OCI-LY3 (cell line): Measurements from ENCODE around the gene ZFP62.

Source experiments
- H2AFZ ChIP-seq: fragments of 200-600, 300-600 bp; shearing (Covaris generic); 2 replicates; pipeline ENCODE4 v1.6.0; 2014; ENCODE audit warnings: antibody characterized with exemption, low read depth, low read length
- H3K27ac ChIP-seq: fragments of 200-600, 300-600 bp; sonication (generic); 2 replicates; pipeline ENCODE4 v1.5.1; 2014; ENCODE audit warnings: mild to moderate bottlenecking, low read length, moderate library complexity, mixed read lengths
- H3K27me3 ChIP-seq: fragments of 200-600, 300-600 bp; sonication (generic); 2 replicates; pipeline ENCODE4 v1.6.1; 2014; ENCODE audit warnings: low read depth, low read length, mixed read lengths
- H3K36me3 ChIP-seq: fragments of 200-600, 300-600 bp; sonication (generic); replicated peaks from 2 replicates; pipeline ENCODE3; 2014; ENCODE audit warnings: low read depth, low read length, mixed read lengths
- H3K4me1 ChIP-seq: fragments of 300-600, 200-600 bp; sonication (generic); 2 replicates; pipeline ENCODE4 v1.6.1; 2014; ENCODE audit warnings: low read length, mixed read lengths
- H3K4me2 ChIP-seq: fragments of 200-600, 300-600 bp; sonication (generic); 2 replicates; pipeline ENCODE4 v1.6.1; 2014; ENCODE audit warnings: low read length, mixed read lengths
- H3K4me3 ChIP-seq: fragments of 300-600, 200-600 bp; sonication (generic); 2 replicates; pipeline ENCODE4 v1.5.1; 2014; ENCODE audit warnings: antibody characterized with exemption, mild to moderate bottlenecking, low read length, moderate library complexity
- H3K79me2 ChIP-seq: fragments of 300-600, 200-600 bp; shearing (Covaris generic); 2 replicates; pipeline ENCODE4 v1.6.1; 2014; ENCODE audit warnings: mild to moderate bottlenecking, low read length, mixed read lengths
- H3K9ac ChIP-seq: fragments of 300-600, 200-600 bp; shearing (Covaris generic); 2 replicates; pipeline ENCODE4 v1.6.0; 2014; ENCODE audit warnings: mild to moderate bottlenecking, low read length, moderate library complexity
- H3K9me3 ChIP-seq: fragments of 200-600, 300-600 bp; shearing (Covaris generic); 2 replicates; pipeline ENCODE4 v1.6.1; 2014; ENCODE audit warnings: low read length, mixed read lengths; ENCODE audit not compliant: insufficient read depth
- H4K20me1 ChIP-seq: fragments of 200-600, 300-600 bp; sonication (generic); 2 replicates; pipeline ENCODE4 v1.6.1; 2016; ENCODE audit warnings: low read length, mixed read lengths; ENCODE audit not compliant: insufficient read depth
- CTCF ChIP-seq: fragments of 200-600, 300-600 bp; sonication (generic); IDR thresholded peaks from 2 replicates; pipeline ENCODE4 v1.5.1; 2014; ENCODE audit warnings: antibody characterized with exemption, low read length, low read depth
- EZH2phosphoT487 ChIP-seq: fragments of 200-600 bp; shearing (Covaris generic); IDR thresholded peaks from 2 replicates; pipeline ENCODE4 v1.6.1; 2018; ENCODE audit warnings: antibody characterized with exemption, mixed run types, low read depth

The ZFP62 gene

GRCh38 chr5:180844858-180845257, 16.2 kb downstream of the ZFP62 start:
- TF ChIP-seq CTCF (no peak), EZH2phosphoT487 (no peak)
- H3K4me2 ChIP-seq = no peak overlapping the region
- no peak overlapping the region for H3K27ac ChIP-seq
- H2AFZ ChIP-seq = no peak overlapping the region
- no peaks in the 10 kb centered on the region for H3K4me1 ChIP-seq
- H3K9ac ChIP-seq = no peak overlapping the region
- H3K9me3 ChIP-seq = 0 out of 2 replicates have a peak, but pooled peaks cover 3% of the 10 kb centered on the region
- H3K27me3 ChIP-seq = no peaks in the 10 kb centered on the region
- H3K36me3 ChIP-seq = peaks cover 23% of the 10 kb centered on the region
- H4K20me1 ChIP-seq = no peaks in the 10 kb centered on the region
- H3K4me3 ChIP-seq = no peak overlapping the region
- no peaks in the 10 kb centered on the region for H3K79me2 ChIP-seq

- Histone ChIP-seq H3K4me2 (no peak overlapping the region), H3K36me3 (peaks cover 18% of the 10 kb centered on the region), H3K27ac (no peak overlapping the region), H2AFZ (no peak overlapping the region), H4K20me1 (no peaks in the 10 kb centered on the region), H3K9ac (no peak overlapping the region), H3K79me2 (no peaks in the 10 kb centered on the region), H3K9me3 (0 out of 2 replicates have a peak, but pooled peaks cover 3% of the 10 kb centered on the region), H3K27me3 (no peaks in the 10 kb centered on the region), H3K4me1 (no peaks in the 10 kb centered on the region), H3K4me3 (no peak overlapping the region)
- TF ChIP-seq CTCF (no peak), EZH2phosphoT487 (no peak)
Measured at GRCh38 chr5:180844432-180844831, 16.6 kb downstream of the ZFP62 start.

- Histone ChIP-seq H3K4me3 (no peak overlapping the region), H4K20me1 (no peaks in the 10 kb centered on the region), H3K79me2 (no peaks in the 10 kb centered on the region), H3K36me3 (peaks cover 26% of the 10 kb centered on the region), H3K9ac (no peak overlapping the region), H3K4me2 (no peak overlapping the region), H3K9me3 (0 out of 2 replicates have a peak, but pooled peaks cover 6% of the 10 kb centered on the region), H3K4me1 (no peaks in the 10 kb centered on the region), H3K27ac (no peak overlapping the region), H2AFZ (no peak overlapping the region), H3K27me3 (no peaks in the 10 kb centered on the region)
- TF ChIP-seq CTCF (no peak), EZH2phosphoT487 (no peak)
Measured at GRCh38 chr5:180839935-180840334, 21.1 kb downstream of the ZFP62 start.

GRCh38 chr5:180839227-180839626, 21.8 kb downstream of the ZFP62 start:
- Histone ChIP-seq H2AFZ (no peak overlapping the region), H3K79me2 (no peaks in the 10 kb centered on the region), H3K4me3 (no peak overlapping the region), H3K4me2 (no peak overlapping the region), H3K27ac (no peak overlapping the region), H3K9ac (no peak overlapping the region), H3K9me3 (0 out of 2 replicates have a peak, but pooled peaks cover 6% of the 10 kb centered on the region), H3K4me1 (no peaks in the 10 kb centered on the region), H4K20me1 (no peaks in the 10 kb centered on the region), H3K36me3 (peaks cover 34% of the 10 kb centered on the region), H3K27me3 (no peaks in the 10 kb centered on the region)
- TF ChIP-seq CTCF (no peak), EZH2phosphoT487 (no peak)
